Breast epithelium (tissue), 4 donors: ENCODE measurements around the gene DHCR7. TPM values are rescaled to one million over a fixed set of nuclear protein-coding genes. Genes with fewer than 3 reads are reported as not detected.
"Not testable (repeated sequence)": the region's sequence is repeated elsewhere in the genome, so short reads cannot be mapped to it uniquely, and the experiment has no call there.

ENCODE experiments used
- DNase-seq, 2 donors: peaks; one replicate each; pipeline ENCODE4 v3.0.0-alpha.2; 2019; ENCODE audit warnings: low spot score in 2 of 2
- H3K27ac ChIP-seq, 2 donors: fragments of 200-600 bp; sonication (generic) in 1 of 2; one replicate each; pipeline ENCODE4 v1.5.1; 2016 to 2019; ENCODE audit warnings: mild to moderate bottlenecking in 1 of 2
- H3K27me3 ChIP-seq, 2 donors: fragments of 200-600 bp; sonication (generic) in 1 of 2; one replicate each; pipeline versions ENCODE4 v1.5.1 to v1.6.0; 2017 to 2019; ENCODE audit warnings: control low read depth in 1 of 2, mild to moderate bottlenecking in 1 of 2
- H3K36me3 ChIP-seq: fragments of 200-600 bp; one replicate; pipeline ENCODE4 v1.5.1; 2019
- H3K4me1 ChIP-seq, 2 donors: fragments of 200-600 bp; sonication (generic); one replicate each; pipeline ENCODE4 v1.5.1; 2016 to 2019; ENCODE audit warnings: control low read depth in 1 of 2
- H3K4me3 ChIP-seq, 3 donors: fragments of 200-600 bp; sonication (generic); 1 replicate in 2 of 3; 2 replicates in 1 of 3; pipeline ENCODE4 v1.5.1; 2016 to 2019; ENCODE audit warnings: mild to moderate bottlenecking in 3 of 3, moderate library complexity in 2 of 3
- H3K9me3 ChIP-seq, 2 donors: fragments of 200-600 bp; sonication (generic) in 1 of 2; one replicate each; pipeline ENCODE4 v1.5.1; 2016 to 2019; ENCODE audit warnings: control low read depth in 1 of 2
- POLR2A ChIP-seq: fragments of 450-650 bp; IDR thresholded peaks from one replicate; pipeline ENCODE4 v1.6.1; 2016; ENCODE audit warnings: antibody characterized with exemption, mild to moderate bottlenecking, moderate library complexity
- POLR2AphosphoS5 ChIP-seq, 3 donors: sonication (generic); formaldehyde crosslinking; IDR thresholded peaks; one replicate each; pipeline ENCODE4 v1.6.1; 2017; ENCODE audit warnings: antibody characterized with exemption in 3 of 3
- intact Hi-C: fragments of 100-400 bp; cut with DNase I; formaldehyde crosslinking; loops from one replicate; pipeline ENCODE4 v1.15.1; 2023; ENCODE audit warnings: low total_unique reads
- total RNA-seq, 3 donors: library from RNA; depleted of rRNA; stranded (reverse); fragments of >200 nt; gene quantifications; one replicate each; pipeline ENCODE4 v1.1.0, GENCODE V29; 2016
- TF ChIP-seq, protein P1 (sequence below), 3 donors: fragments of 450-650 bp; IDR thresholded peaks; one replicate each; pipeline ENCODE4 v1.5.1; 2016 to 2017; ENCODE audit warnings: antibody characterized with exemption in 3 of 3, mild to moderate bottlenecking in 3 of 3, moderate library complexity in 3 of 3

Gene DHCR7
- total RNA-seq, 3 donors from 2014 or later = 14.7 to 31.7 (median 25.2) TPM

DNA sequence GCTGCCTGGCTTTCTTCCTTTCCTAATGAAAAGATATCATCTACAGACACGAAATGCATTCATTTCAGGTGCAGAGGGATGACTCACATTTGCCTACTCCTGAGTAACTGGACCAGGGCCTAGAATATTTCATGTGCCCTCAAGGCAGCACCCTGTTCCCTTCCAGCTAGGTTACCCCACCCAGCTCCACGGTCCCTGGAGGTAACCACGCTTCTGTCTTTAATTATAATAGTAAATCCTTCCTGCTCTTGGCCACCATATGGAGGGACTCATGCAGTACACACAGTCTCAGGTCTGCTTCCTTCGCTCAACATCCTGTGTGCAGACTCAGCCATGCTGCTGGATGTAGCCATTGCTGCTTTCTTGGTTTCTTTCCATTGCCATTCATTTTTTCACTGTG, 22.3 kb downstream of the DHCR7 start:
- H3K27ac ChIP-seq = no peak overlapping the region
- DNase-seq = peak in 1 of 2 donors; percentile 39
- no peaks in the 10 kb centered on the region for H3K4me1 ChIP-seq
- no peaks in the 10 kb centered on the region for H3K27me3 ChIP-seq
- H3K4me3 ChIP-seq = no peak overlapping the region
- intact Hi-C loops = no loop called here
- H3K36me3 ChIP-seq = no peaks in the 10 kb centered on the region
- TF ChIP-seq POLR2A (no peak), POLR2AphosphoS5 (IDR thresholded peaks at IDR 0.05) (peak in 1 of 3 donors; percentile 31)
- TF ChIP-seq, protein P1, sequence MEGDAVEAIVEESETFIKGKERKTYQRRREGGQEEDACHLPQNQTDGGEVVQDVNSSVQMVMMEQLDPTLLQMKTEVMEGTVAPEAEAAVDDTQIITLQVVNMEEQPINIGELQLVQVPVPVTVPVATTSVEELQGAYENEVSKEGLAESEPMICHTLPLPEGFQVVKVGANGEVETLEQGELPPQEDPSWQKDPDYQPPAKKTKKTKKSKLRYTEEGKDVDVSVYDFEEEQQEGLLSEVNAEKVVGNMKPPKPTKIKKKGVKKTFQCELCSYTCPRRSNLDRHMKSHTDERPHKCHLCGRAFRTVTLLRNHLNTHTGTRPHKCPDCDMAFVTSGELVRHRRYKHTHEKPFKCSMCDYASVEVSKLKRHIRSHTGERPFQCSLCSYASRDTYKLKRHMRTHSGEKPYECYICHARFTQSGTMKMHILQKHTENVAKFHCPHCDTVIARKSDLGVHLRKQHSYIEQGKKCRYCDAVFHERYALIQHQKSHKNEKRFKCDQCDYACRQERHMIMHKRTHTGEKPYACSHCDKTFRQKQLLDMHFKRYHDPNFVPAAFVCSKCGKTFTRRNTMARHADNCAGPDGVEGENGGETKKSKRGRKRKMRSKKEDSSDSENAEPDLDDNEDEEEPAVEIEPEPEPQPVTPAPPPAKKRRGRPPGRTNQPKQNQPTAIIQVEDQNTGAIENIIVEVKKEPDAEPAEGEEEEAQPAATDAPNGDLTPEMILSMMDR (IDR thresholded peaks at IDR 0.05) = no peak
- H3K9me3 ChIP-seq = no peaks in the 10 kb centered on the region

DNA sequence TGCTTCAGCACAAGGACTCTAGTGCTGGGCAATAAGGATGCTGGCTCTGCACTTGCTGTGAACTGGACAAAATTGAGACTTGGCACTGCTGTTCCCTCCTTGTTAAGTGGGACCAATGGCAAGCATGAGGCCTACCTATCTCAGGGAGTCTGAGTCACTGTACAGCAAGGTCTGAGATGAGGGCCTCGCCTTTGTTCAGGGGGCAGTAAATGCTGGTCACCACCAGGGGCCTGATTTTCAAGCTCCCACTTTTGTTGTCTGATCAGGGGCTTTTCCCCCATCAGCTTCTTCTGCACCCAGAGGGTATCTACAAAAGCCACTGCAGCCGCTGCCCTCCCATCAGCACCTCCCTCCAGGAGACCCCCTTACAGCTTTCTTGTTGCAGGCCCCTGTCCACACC, 22.8 kb downstream of the DHCR7 start:
- TF ChIP-seq, protein P1 (IDR thresholded peaks at IDR 0.05) = no peak
- TF ChIP-seq POLR2A (no peak), POLR2AphosphoS5 (IDR thresholded peaks at IDR 0.05) (no peak)
- no peaks in the 10 kb centered on the region for H3K27me3 ChIP-seq
- H3K36me3 ChIP-seq = no peaks in the 10 kb centered on the region
- H3K9me3 ChIP-seq = no peaks in the 10 kb centered on the region
- intact Hi-C loops = no loop called here
- no peak overlapping the region for H3K27ac ChIP-seq
- no peaks in the 10 kb centered on the region for H3K4me1 ChIP-seq
- H3K4me3 ChIP-seq = no peak overlapping the region
- no peak for DNase-seq

DNA sequence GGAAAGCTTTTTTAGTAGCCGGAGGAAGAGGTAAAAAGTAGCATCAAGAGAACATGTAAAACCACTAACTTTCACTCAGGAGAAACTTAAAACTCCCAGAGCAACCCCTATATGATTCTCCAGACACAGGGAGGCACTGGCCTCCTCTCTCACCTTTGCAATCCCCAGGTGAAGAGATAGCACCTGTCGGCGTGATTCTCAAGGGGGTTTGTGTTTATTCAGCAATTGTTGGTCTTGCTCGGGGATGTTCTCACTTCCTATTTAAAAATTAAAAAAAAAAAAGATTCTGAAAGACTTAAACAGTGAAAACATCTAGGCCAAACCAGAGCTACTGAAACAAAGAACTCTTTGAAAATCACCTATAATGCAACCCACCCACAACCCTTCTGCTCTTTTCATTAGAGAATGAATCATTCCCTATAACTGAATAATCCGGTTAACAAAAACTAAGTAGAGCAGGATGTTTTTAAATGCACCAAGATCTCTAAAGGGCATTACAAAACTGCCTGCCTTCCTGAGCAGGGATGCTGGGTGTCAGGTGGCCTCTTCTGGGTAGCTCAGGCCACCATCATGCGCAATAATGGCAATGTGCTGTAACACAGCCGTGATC, 24.9 kb downstream of the DHCR7 start:
- Histone ChIP-seq H3K4me1 (no peaks in the 10 kb centered on the region), H3K36me3 (no peaks in the 10 kb centered on the region), H3K27ac (no peak overlapping the region), H3K27me3 (no peaks in the 10 kb centered on the region), H3K9me3 (no peaks in the 10 kb centered on the region), H3K4me3 (no peak overlapping the region)
- TF ChIP-seq, protein P1 (IDR thresholded peaks at IDR 0.05) = no peak
- TF ChIP-seq POLR2A = no peak
- no peak for TF ChIP-seq POLR2AphosphoS5 (IDR thresholded peaks at IDR 0.05)
- intact Hi-C loops = no loop called here
- no peak for DNase-seq

GRCh38 chr11:71422318-71422717, 25.9 kb downstream of the DHCR7 start:
- intact Hi-C loops, DNase-seq, H3K4me3 ChIP-seq, H3K27ac ChIP-seq, H3K4me1 ChIP-seq, H3K27me3 ChIP-seq, H3K9me3 ChIP-seq, H3K36me3 ChIP-seq: not testable (repeated sequence)

GRCh38 chr11:71421392-71421950, 26.7 kb downstream of the DHCR7 start:
- Histone ChIP-seq H3K9me3 (no peaks in the 10 kb centered on the region), H3K27me3 (no peaks in the 10 kb centered on the region), H3K4me3 (no peak overlapping the region), H3K4me1 (no peaks in the 10 kb centered on the region), H3K36me3 (no peaks in the 10 kb centered on the region), H3K27ac (no peak overlapping the region)
- no peak for DNase-seq
- TF ChIP-seq, protein P1 (IDR thresholded peaks at IDR 0.05) = no peak
- TF ChIP-seq POLR2A = no peak
- no peak for TF ChIP-seq POLR2AphosphoS5 (IDR thresholded peaks at IDR 0.05)
- intact Hi-C loops = no loop called here
